NCI-H345 (cell line): Measurements from ENCODE around the gene F8A2.
"Not testable (repeated sequence)": the region's sequence is repeated elsewhere in the genome, so short reads cannot be mapped to it uniquely, and the experiment has no call there.

Experiments
- DNase-seq: peaks from one replicate; lab custom pipeline; 2025; lab: John Stamatoyannopoulos, UW

F8A2 gene

DNA sequence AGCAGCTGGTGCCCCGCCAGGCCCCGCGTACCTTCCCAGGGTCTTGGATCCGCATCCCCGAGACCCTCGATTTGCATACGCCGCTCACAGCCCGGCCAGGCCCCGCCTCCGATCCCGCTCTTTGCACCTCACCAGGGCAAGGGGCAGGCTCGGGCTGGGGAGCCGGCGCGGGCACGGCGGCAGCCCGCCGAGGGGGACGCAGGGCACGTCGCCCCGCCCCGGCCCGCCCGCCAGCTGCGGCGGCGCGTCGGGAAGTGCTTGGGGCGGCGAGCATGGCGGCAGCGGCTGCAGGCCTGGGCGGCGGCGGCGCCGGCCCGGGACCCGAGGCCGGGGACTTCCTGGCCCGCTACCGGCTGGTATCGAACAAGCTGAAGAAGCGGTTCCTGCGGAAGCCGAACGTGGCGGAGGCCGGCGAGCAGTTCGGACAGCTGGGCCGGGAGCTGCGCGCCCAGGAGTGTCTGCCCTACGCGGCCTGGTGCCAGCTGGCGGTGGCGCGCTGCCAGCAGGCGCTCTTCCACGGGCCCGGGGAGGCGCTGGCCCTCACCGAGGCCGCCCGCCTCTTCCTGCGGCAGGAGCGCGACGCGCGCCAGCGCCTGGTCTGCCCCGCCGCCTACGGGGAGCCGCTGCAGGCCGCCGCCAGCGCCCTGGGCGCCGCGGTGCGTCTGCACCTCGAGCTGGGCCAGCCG is at the start of gene F8A2:
TSS of gene F8A2 (plus strand) at position 253 of the 686 bp plus-strand sequence. CDS start at position 273, 20 bp downstream.
- DNase-seq: not testable (repeated sequence)

DNA sequence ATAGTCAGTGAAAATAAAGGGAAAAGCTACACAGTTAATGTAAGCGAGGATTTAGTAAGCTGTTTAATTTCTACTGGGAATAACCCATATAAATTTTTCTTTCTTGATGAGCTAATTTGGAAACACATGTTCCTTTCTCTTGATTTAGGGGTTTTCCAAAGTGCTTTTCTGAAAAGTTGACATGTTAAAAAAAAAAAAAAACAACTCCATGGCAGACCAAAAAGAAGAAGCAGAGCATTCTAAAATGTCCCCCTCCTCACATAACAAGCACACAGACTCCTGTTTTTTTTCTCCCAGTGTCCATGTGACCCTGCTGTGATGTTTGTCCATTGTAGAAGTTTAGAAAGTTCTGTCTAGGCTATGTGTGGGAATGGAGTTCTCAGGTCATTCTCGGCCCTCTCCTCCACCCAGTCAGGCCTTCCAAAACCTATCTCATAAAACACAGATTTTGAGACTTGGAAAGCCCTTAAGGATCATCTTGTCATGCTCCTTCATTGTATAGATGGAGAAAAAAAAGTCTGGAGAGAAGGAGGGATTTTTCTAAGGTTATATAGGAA is 48.3 kb upstream of the F8A2 start:
- no peak for DNase-seq

DNA sequence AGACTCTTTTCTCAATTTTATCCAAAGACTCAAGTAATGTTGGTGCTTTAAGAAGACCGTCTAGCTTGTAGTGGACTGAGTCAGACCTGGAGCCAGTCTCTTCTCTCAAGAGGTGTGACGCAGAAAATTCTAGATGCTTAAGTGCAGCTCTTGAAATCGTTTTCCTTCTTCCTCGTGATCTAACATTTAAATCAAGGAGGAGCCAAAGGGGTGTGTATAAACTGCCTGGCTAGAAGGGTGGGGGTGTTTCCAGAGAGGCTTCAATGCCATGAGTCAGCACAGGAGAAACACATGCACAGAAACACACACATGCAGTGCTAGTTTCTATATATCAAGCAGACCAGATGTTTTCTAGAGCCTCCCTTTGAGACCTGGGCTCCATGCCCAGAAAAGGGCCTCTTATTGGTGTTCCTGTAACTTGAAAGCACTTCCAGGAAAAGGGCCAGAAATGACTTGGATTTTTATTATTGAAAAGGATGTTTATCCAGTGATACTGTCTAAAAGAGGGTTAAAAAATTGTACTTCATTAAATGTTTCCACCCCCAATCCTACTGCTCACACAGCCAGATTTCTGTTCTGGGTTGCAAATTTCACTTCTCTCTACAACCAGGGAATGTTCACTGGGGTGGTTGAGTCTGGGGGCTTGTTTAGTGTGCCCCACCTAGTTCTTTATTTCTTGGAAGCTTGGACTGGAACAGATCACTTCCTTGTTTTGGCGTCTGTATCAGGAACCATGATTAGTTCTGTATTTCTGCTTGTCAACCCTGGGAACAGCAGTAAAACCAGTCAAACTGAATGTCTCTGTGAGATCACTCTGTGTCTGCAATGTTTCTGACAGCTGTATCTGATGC is 47.2 kb upstream of the F8A2 start, which contains the start of gene CLIC2:
TSS of gene CLIC2 (minus strand) at position 129 of the 851 bp plus-strand sequence. CDS start 187 bp downstream, outside the sequence.
- peak; percentile 38 for DNase-seq

DNA sequence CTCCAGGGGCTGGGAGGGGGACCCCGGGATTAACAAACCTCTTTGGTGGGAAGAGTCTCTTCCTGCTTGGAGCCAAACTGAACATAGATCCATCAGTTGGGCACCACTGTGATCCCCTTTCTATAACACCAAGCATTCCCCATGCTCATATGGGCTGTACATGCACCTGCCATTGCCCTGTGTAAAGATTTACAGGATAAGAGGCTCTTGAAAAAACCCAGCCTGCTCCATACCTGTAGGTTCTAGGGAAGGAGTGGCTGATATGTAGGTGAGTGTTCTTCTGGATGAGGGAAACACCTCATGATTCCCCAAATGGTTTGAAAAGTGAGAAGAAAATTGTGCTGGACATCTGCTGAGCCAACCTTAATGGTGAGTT is 46.6 kb upstream of the F8A2 start:
- DNase-seq: not testable (repeated sequence)

DNA sequence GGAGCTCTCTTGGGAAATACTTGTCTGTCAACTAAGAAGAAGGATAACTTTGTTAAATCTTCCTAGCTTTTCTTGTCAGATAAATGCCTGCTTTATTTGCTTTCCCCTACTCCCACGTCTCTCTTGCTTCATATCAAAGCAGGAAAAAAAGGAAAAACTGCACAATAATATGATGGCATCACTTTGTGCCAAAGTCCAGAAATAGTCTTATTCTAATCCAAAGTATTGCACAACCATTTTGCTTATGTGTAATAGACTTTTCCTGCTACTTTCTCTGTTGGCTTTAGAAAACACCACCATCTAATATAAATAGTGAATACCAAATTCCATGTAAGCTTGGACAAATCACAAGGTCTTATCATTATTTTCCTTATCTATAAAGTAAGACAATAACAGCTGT is 36.2 kb upstream of the F8A2 start:
- DNase-seq: not testable (repeated sequence)

DNA sequence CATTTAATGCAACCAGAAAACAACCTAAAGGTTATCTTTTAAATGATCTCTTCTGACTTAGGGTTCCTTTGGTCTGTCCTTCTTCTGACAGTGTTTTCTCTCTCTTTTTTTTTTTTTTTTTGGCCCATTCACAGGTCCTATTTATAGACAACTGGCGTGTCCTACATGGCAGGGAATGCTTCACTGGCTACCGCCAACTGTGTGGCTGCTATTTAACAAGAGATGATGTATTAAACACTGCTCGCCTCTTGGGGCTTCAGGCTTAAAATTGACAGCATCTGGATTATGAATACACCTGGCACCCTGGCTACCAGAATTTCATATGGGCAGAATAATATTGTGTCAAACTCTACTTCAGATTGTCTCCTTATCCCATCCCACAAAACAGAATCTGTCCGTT is 32.4 kb upstream of the F8A2 start:
- DNase-seq: not testable (repeated sequence)

DNA sequence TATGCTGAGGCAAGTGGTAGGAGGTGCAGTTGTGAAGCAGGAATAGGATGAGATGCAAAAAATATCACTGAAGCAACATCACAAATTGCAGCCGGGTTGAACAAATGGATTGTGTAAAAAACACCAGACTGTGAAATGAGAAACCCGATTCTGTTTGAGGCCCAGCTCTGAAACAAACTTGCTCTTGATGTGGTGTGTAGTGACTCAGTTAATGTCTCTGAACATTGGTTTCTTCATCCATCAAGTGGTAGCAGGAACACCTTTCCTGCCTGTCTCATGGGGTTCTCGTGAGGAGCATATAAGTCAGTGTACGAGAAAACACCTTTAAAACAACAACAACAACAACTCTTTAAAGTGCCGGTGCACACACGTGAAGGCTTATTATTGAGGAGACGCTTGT is 18.2 kb upstream of the F8A2 start:
- DNase-seq: not testable (repeated sequence)

DNA sequence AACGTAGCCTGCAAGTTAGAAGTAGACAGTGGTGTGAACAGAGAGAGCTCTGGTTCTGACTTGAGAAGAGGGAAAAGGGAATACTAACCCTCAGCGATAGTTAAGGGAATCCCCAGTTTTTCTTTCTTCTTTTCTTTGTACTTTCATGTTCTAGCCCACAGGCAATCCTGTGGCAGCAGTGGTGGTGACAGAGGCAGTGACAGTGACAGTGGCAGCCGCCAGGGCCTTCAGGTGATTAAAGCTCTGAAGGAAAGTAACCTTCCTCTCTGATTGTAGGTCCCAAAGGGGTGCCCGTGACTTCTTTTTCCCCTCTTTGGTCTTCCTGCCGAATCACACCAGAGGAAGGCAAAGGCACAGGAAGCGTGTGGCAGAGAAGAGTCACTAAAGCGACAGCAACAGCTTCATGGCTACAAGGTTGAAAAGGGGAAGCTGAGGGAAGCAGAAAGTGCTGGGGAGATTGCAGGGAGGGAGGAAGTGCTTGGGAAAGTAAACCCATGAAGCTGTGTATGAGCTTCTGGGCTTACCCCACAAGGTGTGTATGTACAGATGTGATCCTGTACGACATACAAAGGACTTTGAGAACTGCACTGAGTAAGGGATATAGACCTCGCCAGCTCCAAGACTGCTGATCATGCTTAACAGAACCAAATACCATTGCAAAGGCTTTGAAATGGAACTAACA is 8.0 kb upstream of the F8A2 start:
- DNase-seq: not testable (repeated sequence)

DNA sequence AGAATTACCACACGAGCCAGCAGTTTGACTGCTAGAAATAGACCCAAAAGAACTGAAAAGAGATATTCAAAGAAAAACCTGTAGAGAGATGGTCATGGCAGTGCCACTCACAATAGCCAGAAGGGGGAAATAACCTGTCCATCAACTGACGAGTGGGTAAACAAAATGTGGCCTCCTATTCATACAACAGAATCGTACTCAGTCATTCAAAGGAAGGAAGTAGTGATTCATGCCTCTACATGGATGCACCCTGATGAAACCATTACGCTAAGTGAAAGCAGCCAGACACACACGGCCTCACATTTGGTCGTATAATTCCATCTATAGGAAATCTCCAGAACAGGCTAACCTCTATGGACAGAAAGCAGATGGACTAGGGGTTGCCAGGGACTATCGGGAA is 2.1 kb upstream of the F8A2 start:
- not testable (repeated sequence) for DNase-seq

DNA sequence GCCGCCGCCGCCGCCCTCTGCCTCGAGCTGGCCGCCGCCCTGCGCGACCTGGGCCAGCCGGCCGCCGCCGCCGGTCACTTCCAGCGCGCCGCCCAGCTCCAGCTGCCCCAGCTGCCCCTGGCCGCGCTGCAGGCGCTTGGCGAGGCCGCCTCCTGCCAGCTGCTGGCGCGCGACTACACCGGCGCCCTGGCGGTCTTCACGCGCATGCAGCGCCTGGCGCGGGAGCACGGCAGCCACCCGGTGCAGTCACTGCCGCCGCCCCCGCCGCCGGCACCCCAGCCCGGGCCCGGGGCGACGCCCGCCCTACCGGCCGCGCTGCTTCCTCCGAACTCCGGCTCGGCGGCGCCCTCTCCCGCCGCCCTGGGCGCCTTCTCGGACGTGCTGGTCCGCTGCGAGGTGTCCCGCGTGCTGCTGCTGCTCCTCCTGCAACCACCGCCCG is 653 bp downstream of the F8A2 start:
- not testable (repeated sequence) for DNase-seq

DNA sequence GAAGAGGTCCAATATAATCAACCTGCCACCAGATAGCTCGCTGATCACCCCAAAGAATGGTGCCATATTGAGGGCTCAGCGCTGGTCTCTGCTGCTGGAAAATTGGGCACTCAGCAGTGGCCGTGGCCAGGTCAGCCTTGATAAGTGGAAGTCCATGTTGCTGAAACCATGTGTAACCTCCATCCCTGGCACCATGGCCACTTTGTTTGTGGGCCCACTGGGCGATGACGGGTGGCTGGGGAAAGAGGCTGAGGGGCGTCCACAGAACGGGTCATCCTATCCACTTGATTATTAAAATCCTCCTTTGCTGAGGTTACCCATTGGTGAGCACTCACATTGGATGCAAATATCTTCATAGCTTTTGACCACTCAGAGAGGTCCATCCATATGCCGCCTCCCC is 7.7 kb downstream of the F8A2 start:
- no peak for DNase-seq

DNA sequence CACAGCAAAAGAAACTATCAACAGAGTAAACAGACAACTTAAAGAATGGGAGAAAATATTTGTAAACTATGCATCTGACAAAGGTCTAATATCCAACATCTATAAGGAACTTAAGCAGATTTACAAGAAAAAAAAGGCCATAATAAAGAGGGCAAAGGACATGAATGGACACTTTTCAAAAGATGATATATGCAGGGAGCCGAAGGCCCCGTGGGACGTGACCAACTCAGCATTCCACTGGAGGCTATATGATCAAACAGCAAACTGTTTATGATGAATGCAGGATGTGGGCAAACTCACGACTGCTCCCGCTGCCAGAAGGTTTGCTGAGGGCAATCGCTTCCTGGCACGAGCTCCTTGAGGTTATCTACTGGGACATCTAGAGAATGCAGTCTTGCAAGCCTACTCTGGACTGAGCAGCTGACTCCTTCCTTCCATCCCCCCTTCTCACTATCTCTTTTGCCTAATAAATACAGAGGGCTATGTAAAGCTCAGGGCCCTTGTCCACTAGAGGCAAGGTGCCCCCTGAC is 12.9 kb downstream of the F8A2 start:
- not testable (repeated sequence) for DNase-seq

DNA sequence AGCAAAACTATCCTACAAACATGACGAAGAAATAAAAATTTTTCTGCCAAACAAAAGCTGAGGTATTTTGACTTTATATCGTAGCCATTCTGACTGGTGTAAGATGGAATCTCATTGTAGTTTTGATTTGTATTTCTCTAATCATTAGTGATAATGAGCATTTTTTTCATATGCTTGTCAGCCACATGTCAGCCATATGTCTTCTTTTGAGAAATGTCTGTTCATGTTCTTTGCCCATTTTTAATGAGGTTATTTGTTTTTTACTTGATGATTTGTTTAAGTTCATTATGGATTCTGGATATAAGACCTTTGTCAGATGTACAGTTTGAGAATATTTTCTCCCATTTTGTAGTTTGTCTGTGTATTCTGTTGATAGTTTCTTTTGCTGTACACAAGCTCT is 24.5 kb downstream of the F8A2 start:
- no peak for DNase-seq

DNA sequence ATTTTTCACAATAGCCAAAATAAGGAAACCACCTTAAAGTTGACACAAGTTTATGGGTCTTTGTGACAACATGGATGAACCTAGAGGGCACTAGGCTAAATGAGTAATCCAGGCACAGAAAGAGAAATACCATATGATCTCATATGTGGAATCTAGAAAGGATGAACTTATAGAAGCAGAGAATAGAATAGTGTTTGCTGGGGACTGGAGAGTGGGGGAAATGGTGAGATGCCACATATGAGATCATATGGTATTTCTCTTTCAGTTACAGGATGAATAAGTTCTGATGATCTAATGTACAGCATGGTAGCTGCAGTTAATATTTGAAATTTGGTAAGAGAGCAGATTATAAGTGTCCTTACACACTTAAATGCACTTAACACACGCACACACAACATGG is 35.9 kb downstream of the F8A2 start:
- no peak for DNase-seq
